Stimulated activated CD8-positive, alpha-beta memory T cell treated with anti-CD3 and anti-CD28 coated beads, Interleukin-4, amount 100 ng/mL, for 4 hours (primary cell): ENCODE data around the gene BAG2.
A peak's percentile ranks its signal among the peaks of the same experiment; 100 is the strongest.

Experiments
- DNase-seq, 2 donors: peaks; one replicate each; pipeline ENCODE4 v3.0.0-alpha.2; 2020; ENCODE audit warnings: low read depth in 2 of 2, low spot score in 1 of 2

The BAG2 gene

DNA sequence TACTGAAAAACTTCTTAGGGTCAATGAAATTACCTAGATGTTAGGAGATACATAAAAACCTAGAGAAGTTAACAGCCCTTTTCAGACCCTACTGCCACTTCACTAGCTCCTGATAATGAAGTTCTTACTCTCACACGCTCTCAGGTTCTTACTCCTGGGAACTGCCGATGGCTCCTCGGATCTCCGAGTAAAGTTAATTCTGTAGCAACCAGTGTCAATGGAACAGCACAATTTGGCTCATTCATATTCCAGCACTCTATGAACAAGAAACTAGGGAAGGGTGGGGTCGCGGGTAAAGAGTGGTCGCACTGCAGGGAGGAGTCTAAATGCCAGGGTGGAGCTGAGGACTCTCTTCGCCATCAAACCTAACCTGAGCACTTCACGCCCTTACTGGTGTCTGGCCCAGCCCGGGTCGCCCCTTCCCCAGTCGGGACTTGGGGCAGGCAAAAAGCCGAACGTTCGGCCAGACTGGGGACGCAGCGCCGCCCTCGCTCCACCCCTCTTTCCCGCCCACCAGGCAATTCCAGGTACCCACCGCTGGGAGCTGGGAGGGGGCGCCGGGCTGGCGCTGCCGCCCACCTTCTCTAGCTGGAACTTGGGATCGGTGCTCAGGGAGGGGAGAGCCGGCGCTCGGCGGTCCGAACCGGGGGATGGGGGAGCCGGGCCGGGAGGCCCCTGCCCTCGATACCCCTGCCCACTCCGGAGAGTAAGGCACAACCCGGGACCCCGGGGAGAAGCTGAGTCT lies 49.2 kb downstream of the BAG2 start:
- DNase-seq: peak in 1 of 2 donors; percentile 13

GRCh38 chr6:57221936-57222742 lies 50.0 kb downstream of the BAG2 start, which contains the start of gene RAB23:
RAB23 (minus strand) TSS chr6:57222307; CDS start chr6:57210380, 11,927 bp downstream.
- peak; percentile 59 to 67 for DNase-seq

DNA sequence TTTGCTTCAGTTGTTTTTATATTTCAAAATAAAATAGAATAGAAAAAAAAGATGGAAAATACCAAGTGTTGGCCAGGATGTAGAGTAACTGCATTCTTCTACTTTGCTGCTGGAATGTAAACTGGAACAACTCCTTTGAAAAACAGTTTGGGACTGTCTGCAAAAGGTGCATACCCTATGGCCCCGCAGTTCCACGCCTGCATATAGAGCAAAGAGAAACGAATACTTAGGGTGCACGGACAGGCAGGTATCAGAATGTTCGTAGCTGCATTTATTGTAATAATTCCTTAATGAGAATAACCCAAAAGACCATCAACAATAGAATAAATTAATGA lies 50.6 kb downstream of the BAG2 start:
- DNase-seq: no peak

- DNase-seq: no peak
Observed at GRCh38 chr6:57224769-57225515, 52.8 kb downstream of the BAG2 start.

GRCh38 chr6:57226221-57226620 lies 54.1 kb downstream of the BAG2 start:
- no peak for DNase-seq
